Testis (tissue), 2 donors: ENCODE measurements around the gene ZNF574.

Experiments used
- CTCF ChIP-seq, 3 experiments: fragments of 450-650 bp in 2 of 3; fragments of 200-600 bp in 1 of 3; sonication (generic) in 1 of 3; IDR thresholded peaks; one replicate each; pipeline ENCODE4 v1.5.1; 2016 to 2019; ENCODE audit warnings: antibody characterized with exemption in 3 of 3, mild to moderate bottlenecking in 2 of 3, moderate library complexity in 1 of 3
- POLR2A ChIP-seq: fragments of 450-650 bp; IDR thresholded peaks from one replicate; pipeline ENCODE4 v1.6.1; 2017; ENCODE audit warnings: antibody characterized with exemption, mild to moderate bottlenecking, moderate library complexity

DNA sequence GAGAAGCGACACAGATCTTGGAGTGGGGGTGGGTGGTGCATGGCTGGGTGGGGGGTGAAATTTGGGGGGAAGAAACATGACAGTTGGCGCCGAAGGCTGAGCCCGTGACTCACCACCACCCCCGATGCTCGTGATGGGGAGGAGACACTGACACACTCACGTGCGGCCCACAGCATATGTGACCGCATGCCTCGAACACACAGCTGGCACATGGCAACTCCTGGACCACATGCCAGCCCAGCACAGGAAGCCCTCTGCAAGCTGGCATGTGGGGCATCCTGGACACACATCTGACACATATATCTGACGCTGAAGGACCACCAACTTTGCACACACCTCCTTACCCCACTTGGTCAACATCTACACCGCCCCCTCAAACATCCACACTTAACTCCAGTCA, 4.7 kb upstream of the ZNF574 start:
- TF ChIP-seq CTCF (IDR thresholded peaks at IDR 0.05) (no peak), POLR2A (no peak)
